ENCODE data around the gene TMEM190. TPM values are rescaled to one million over a fixed set of nuclear protein-coding genes. Genes with fewer than 3 reads are reported as not detected.

TMEM190 gene
- total and polyA plus RNA-seq, 2 donors (not counting 3 experiments of a cell fraction or from before 2014, with no cell fraction given) = not detected

DNA sequence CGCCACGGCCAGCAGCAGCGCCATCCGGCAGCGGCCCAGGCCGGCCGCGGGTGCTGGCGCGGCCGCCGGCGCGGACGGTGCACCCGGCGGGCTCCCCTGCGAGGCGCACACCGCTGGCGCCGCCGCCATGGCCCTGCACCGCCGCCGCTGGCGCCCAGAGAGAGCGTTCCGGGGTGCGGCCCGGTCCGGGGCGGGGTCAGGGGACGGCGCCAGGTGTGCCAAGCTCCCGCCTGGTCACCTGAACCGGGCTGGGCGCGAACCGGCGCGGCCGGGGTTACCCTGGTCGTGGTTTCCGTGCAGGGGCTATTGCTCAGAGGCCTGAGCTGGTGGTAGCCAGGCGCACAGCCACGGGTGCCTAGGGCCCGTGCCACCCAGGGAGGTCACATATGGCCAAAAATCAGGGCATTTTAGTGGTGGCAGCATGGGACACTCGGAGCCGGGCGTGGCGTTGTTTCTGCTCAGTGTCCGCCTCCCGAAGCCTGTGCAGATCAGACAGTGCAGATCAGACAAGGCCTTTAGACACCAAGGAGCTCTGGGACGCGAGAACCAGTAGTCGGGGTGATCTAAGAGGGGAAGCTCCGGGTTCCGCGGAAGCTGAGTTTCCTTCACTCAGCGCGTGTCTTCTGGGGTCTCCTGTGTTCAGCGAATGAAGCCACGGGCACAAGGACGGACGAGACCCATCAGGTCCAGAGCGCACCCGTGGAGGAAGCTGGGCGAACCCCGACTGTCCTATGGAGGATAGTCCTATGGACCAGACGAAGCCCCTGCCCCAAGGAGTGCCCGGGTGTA, 7.7 kb downstream of the TMEM190 start, which contains the start of gene TMEM238:
TSS of gene TMEM238 (minus strand) at position 162 of the 789 bp plus-strand sequence. CDS start at position 129, 33 bp downstream.
- Histone ChIP-seq H2AFZ (ENCODE audit: low read depth, low read length) (peak within 1 kb of the TSS; percentile 73), H3K9me3 (replicated peaks; ENCODE audit: control insufficient read depth, insufficient read depth, low read length) (no peaks in the 10 kb centered on the region), H3K27me3 (ENCODE audit: control insufficient read depth in 2 of 2, insufficient read depth in 2 of 2, low read length in 2 of 2) (no peaks in the 10 kb centered on the region), H3K9me1 (replicated peaks; ENCODE audit: control insufficient read depth, extremely low read depth, insufficient read depth, low read length) (no peaks in the 10 kb centered on the region), H3K36me3 (ENCODE audit: control insufficient read depth in 2 of 2, extremely low read depth in 1 of 2, insufficient read depth in 2 of 2, low read length in 2 of 2) (peaks cover 11 to 20% of the 10 kb centered on the region in 2 experiments), H3K4me1 (ENCODE audit: control insufficient read depth, extremely low read depth, insufficient read depth, low read length) (peaks cover 31% of the 10 kb centered on the region), H3K4me2 (ENCODE audit: insufficient read depth, low read length) (peak within 1 kb of the TSS; percentile 86), H3K27ac (ENCODE audit: insufficient read depth, low read depth, low read length) (peak within 1 kb of the TSS; percentile 75), H3K79me2 (ENCODE audit: control insufficient read depth, insufficient read depth, low read length) (peaks cover 36% of the 10 kb centered on the region), H4K20me1 (replicated peaks; ENCODE audit: control insufficient read depth, extremely low read depth, insufficient read depth, low read length) (peaks cover 4% of the 10 kb centered on the region), H3K9ac (replicated peaks; ENCODE audit: extremely low read depth, insufficient read depth, low read length) (peak within 1 kb of the TSS; percentile 67), H3K4me3 (replicated peaks in 1 of 3; ENCODE audit: insufficient read depth in 1 of 3, low read depth in 1 of 3, low read length in 3 of 3) (peak within 1 kb of the TSS in 2 of 3 experiments; percentile 39 to 58)
- ChIA-PET CTCF (interaction anchor here (0.6 to 2.9 kb wide), 25 partner anchors 9 to 296 kb away, joined by 3 to 51 read pairs (median 5); partner anchors contain the start of genes HSPBP1, KMT5C and PPP6R1), POLR2A (interaction anchor here (2.4 kb wide), 2 partner anchors 23 to 45 kb away, joined by 9 to 11 read pairs; partner anchors contain the start of genes KMT5C and UBE2S)
- no peak for FAIRE-seq
- BruUV-seq (replicated peaks) = no TSS peak
- dilution Hi-C loops (cut with MboI; ENCODE audit: extremely low pct_ligation_motif_present, low sequenced_read_pairs) (no loop called here), intact Hi-C loops (cut with micrococcal nuclease) (loop anchor here (2.0 to 10.0 kb wide), 3 partner anchors 76 to 240 kb away; partner anchors contain the start of genes ISOC2, TNNT1, ZNF524 and ZNF865)
- no peak for DNase-seq (ENCODE audit: low read depth, low spot score)
- TF ChIP-seq POLR2AphosphoS5 (IDR thresholded peaks at IDR 0.05; ENCODE audit: insufficient read depth, low read depth, low read length) (no peak), EZH2 (IDR thresholded peaks at IDR 0.05; ENCODE audit: borderline replicate concordance, low read depth, low read length, severe bottlenecking) (no peak), JUN (IDR thresholded peaks at IDR 0.05; ENCODE audit: borderline replicate concordance, insufficient read depth, insufficient read length, low read depth) (no peak), FOS (IDR thresholded peaks at IDR 0.05; ENCODE audit: borderline replicate concordance, insufficient read depth, low read length) (no peak), GATA2 (IDR thresholded peaks at IDR 0.05; ENCODE audit: insufficient read depth, insufficient read length, low read depth, low read length) (no peak), POLR2A (IDR thresholded peaks at IDR 0.05; ENCODE audit: low read depth, low read length) (no peak), MYC (IDR thresholded peaks at IDR 0.05; ENCODE audit: low read depth, low read length) (no peak)
- TF ChIP-seq, protein P1, sequence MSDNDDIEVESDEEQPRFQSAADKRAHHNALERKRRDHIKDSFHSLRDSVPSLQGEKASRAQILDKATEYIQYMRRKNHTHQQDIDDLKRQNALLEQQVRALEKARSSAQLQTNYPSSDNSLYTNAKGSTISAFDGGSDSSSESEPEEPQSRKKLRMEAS (IDR thresholded peaks at IDR 0.05; ENCODE audit: insufficient read depth, insufficient read length) = no peak
- TF ChIP-seq, protein P2, sequence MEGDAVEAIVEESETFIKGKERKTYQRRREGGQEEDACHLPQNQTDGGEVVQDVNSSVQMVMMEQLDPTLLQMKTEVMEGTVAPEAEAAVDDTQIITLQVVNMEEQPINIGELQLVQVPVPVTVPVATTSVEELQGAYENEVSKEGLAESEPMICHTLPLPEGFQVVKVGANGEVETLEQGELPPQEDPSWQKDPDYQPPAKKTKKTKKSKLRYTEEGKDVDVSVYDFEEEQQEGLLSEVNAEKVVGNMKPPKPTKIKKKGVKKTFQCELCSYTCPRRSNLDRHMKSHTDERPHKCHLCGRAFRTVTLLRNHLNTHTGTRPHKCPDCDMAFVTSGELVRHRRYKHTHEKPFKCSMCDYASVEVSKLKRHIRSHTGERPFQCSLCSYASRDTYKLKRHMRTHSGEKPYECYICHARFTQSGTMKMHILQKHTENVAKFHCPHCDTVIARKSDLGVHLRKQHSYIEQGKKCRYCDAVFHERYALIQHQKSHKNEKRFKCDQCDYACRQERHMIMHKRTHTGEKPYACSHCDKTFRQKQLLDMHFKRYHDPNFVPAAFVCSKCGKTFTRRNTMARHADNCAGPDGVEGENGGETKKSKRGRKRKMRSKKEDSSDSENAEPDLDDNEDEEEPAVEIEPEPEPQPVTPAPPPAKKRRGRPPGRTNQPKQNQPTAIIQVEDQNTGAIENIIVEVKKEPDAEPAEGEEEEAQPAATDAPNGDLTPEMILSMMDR (IDR thresholded peaks at IDR 0.05; ENCODE audit: extremely low read depth in 1 of 2, insufficient read depth in 1 of 2, low read depth in 1 of 2, low read length in 2 of 2) = no peak

Measured in endothelial cell of umbilical vein (primary cell).